H1 (cell line): ENCODE data around the gene SNX20.

Experiments used
- ATF2 ChIP-seq: IDR thresholded peaks from 2 replicates; pipeline ENCODE4 v1.6.1; 2012; ENCODE audit warnings: low read length, inconsistent platforms
- TF ChIP-seq, protein P1 (sequence below), 3 experiments: IDR thresholded peaks; 1 replicate in 2 of 3; 2 replicates in 1 of 3; pipeline versions ENCODE4 v1.5.1 to v1.6.1; 2011; ENCODE audit warnings: low read length in 3 of 3, mild to moderate bottlenecking in 3 of 3, inconsistent platforms in 2 of 3, low read depth in 1 of 3, moderate library complexity in 1 of 3; ENCODE audit not compliant: insufficient read depth in 1 of 3; ENCODE audit errors: control extremely low read depth in 1 of 3

- TF ChIP-seq, protein P1, sequence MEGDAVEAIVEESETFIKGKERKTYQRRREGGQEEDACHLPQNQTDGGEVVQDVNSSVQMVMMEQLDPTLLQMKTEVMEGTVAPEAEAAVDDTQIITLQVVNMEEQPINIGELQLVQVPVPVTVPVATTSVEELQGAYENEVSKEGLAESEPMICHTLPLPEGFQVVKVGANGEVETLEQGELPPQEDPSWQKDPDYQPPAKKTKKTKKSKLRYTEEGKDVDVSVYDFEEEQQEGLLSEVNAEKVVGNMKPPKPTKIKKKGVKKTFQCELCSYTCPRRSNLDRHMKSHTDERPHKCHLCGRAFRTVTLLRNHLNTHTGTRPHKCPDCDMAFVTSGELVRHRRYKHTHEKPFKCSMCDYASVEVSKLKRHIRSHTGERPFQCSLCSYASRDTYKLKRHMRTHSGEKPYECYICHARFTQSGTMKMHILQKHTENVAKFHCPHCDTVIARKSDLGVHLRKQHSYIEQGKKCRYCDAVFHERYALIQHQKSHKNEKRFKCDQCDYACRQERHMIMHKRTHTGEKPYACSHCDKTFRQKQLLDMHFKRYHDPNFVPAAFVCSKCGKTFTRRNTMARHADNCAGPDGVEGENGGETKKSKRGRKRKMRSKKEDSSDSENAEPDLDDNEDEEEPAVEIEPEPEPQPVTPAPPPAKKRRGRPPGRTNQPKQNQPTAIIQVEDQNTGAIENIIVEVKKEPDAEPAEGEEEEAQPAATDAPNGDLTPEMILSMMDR (IDR thresholded peaks at IDR 0.05; ENCODE audit: control extremely low read depth in 1 of 3, insufficient read depth in 1 of 3, low read depth in 1 of 3, low read length in 3 of 3): no peak
- no peak for TF ChIP-seq ATF2
Observed at GRCh38 chr16:50692644-50692998, 11.5 kb upstream of the SNX20 start.
